Measurements from ENCODE around the gene IPO9.

IPO9 gene

GRCh38 chr1:201828820-201829774 lies at the start of gene IPO9:
Gene IPO9, plus strand, starts transcription at chr1:201829157. Its CDS starts 53 bp downstream, at chr1:201829210.
- peak; percentile 95 to 98 for DNase-seq

GRCh38 chr1:201779351-201779880 lies 49.5 kb upstream of the IPO9 start:
- no peak for DNase-seq

GRCh38 chr1:201780952-201781351 lies 48.0 kb upstream of the IPO9 start:
- DNase-seq = no peak

GRCh38 chr1:201781437-201781836 lies 47.5 kb upstream of the IPO9 start:
- no peak for DNase-seq

- no peak for DNase-seq
These were observed 46.6 kb upstream of the IPO9 start for GRCh38 chr1:201782353-201782752.

- no peak for DNase-seq
These were observed 45.9 kb upstream of the IPO9 start for GRCh38 chr1:201783058-201783457.

- no peak for DNase-seq
These were observed 45.4 kb upstream of the IPO9 start for GRCh38 chr1:201783572-201783971.

GRCh38 chr1:201785291-201785690 lies 43.7 kb upstream of the IPO9 start:
- DNase-seq = no peak

GRCh38 chr1:201786824-201787223 lies 42.1 kb upstream of the IPO9 start:
- no peak for DNase-seq

- no peak for DNase-seq
These were observed 40.7 kb upstream of the IPO9 start for GRCh38 chr1:201788296-201788695.

- DNase-seq = no peak
These were observed 39.7 kb upstream of the IPO9 start for GRCh38 chr1:201789245-201789644.

- no peak for DNase-seq
These were observed 38.7 kb upstream of the IPO9 start for GRCh38 chr1:201790261-201790660.

- DNase-seq = peak; percentile 79 to 92
These were observed 37.7 kb upstream of the IPO9 start for GRCh38 chr1:201791051-201791778.

- peak; percentile 83 to 94 for DNase-seq
These were observed 37.2 kb upstream of the IPO9 start for GRCh38 chr1:201791779-201792173.

- peak; percentile 83 to 87 for DNase-seq
These were observed 36.2 kb upstream of the IPO9 start for GRCh38 chr1:201792534-201793305.

GRCh38 chr1:201793306-201793925 lies 35.5 kb upstream of the IPO9 start:
- DNase-seq = no peak

GRCh38 chr1:201795066-201795465 lies 33.9 kb upstream of the IPO9 start:
- peak; percentile 3 to 38 for DNase-seq

- DNase-seq = no peak
These were observed 28.7 kb upstream of the IPO9 start for GRCh38 chr1:201800246-201800645.

GRCh38 chr1:201806801-201807200 lies 22.2 kb upstream of the IPO9 start:
- DNase-seq = no peak

- DNase-seq = no peak
These were observed 20.9 kb upstream of the IPO9 start for GRCh38 chr1:201807958-201808632.

GRCh38 chr1:201808633-201808990 lies 20.3 kb upstream of the IPO9 start:
- no peak for DNase-seq

- no peak for DNase-seq
These were observed 19.1 kb upstream of the IPO9 start for GRCh38 chr1:201809876-201810275.

Measured in NCI-H2081 (cell line).